ENCODE data around the gene ITGB6.

ITGB6 gene

DNA sequence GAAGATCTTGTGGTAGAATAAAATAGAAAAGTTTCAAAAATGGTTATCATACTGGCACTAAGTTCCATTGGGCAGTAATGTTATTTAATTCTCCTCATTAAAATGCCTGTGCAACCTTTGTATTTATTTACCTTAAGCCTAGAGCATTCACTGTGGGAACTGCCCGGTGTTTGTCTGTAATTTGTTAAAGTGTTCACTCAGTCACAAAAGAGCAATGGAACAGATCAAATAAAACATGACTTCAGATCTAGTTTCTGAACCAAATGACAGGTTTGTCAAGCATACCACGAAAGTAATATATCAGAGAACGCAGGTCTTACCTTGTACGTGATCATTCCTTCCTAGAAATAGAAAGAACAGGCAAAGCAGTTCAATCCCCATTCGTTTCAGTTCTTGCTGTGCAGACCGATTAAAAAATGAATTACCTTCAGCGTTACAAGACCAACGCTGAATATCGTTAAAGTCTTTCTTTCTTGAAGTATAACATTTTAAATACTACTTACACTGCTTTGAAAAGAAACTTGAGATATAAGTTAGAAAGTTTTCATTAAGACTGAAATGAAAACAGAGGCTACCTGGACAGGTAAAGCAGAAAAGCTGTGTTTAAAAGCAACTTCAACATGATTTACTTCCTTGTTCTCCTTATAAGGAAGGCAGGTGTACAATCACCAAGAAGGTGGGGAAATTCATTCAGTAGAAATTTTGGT is at the start of gene ITGB6:
TSS of gene ITGB6 (minus strand) at position 590 of the 707 bp plus-strand sequence. CDS start at position 381, 209 bp downstream.
- no peak for DNase-seq (ENCODE audit: low spot score)

DNA sequence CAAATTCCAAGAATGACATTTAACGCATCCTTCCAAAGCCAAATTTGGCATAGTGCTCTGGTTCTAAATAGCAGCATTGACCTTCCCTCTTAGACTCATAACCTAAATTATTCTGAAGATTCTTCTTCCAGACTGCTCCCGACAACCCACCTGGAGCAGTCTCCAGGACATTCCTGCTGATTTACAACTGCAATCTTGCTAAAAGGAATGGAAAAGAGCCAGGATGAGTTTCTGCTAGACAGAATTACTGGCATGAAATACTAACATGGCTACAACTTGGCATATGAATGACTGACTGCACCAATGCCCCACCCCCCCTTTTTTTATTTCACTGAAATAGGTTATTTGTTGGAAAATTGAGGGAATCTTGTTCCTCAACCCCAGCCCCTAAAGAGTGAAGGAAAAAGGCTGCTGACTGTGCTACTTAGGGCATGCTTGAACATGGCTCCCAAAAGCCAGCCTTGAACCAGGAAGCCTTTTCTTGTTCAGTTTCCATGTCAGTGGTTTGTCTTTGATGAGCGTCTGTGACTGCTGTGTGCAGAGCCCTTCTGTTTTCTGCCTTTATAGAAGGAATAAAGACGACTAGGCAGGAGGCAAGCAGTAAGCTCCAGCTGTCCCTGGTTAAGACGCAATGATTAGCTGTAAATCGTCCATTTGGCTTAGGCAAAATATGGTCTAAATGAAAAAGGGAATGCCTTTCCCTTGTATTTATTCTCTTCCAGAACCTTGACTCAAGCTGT is 47.4 kb upstream of the ITGB6 start:
- DNase-seq (ENCODE audit: low spot score), result no peak

GRCh38 chr2:160246356-160246755 is 46.3 kb upstream of the ITGB6 start:
- DNase-seq (ENCODE audit: low spot score), result no peak

- DNase-seq (ENCODE audit: low spot score), result no peak
Observed at GRCh38 chr2:160245614-160246155, 45.6 kb upstream of the ITGB6 start.

DNA sequence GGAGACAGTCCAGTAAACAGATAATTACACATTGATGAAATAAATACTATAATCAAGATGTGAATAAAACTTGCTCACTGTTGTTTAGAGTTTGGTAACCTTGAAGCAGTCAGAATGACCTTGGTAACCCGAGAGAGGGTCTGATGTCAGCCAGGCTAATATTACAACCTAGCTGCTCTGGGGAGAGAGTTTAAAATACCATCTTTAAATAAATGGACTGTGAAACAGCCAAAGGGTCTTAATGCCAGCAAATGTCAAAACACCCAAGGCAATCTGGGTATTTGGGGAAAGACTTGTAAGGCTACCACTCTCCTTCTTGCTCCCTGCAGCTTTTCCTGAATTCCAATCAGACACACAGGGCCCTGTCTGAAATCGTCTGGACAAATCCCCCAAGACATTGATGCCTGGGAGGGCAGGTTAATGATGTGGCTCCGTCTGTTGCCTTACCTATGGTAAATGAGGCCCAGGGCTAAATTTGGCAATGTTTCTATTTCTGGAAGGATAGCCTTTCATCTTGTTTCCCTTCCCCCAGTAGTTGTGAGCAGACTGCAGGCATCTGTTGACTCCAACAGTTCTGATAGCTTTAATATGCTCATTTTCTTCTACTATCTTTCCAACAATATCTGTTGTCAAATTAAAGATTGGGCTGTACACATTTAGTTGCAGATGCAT is 43.0 kb upstream of the ITGB6 start:
- DNase-seq (ENCODE audit: low spot score), result no peak

DNA sequence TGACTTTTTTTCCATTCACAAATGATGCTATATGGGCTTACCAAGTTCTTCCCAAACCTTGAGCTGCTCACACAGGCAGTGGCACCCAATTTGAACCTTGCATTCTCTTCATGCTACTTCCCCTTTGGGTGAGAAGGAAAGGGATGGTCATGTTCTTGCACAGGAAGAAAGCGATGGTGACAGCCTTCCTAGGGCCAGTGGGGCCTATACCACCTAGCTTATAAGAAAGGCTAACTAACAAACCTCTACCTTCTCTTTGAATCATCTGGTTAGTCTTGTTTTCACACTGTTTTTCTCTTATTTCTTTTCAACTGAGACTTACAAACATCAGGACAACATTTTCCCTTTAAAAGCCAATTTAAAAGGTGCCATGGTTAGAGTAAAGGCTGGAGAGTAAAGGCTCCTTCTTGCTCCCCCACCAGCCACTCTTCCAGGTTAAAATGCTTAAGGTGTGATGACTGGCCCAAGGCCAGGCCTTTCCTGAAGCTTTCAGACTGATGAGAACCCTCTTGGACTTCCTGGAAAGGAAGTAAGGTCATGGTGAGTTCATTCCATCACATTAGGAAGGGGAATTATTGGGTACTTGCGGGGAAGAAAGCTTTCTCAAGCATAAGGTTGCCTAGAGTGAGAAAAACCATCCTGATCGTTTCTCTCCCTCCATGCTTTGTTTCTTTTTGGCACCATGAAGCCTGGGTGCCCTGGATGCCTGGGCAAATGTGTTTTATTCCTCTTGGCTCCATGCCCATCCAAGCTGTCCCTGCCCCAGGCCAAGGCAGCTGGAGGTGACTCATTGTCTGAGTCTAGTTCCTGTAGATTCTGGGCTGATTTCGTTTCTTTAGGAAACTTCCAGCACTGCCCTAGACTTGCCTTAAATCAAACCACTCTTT is 41.4 kb upstream of the ITGB6 start:
- DNase-seq (ENCODE audit: low spot score), result no peak

DNA sequence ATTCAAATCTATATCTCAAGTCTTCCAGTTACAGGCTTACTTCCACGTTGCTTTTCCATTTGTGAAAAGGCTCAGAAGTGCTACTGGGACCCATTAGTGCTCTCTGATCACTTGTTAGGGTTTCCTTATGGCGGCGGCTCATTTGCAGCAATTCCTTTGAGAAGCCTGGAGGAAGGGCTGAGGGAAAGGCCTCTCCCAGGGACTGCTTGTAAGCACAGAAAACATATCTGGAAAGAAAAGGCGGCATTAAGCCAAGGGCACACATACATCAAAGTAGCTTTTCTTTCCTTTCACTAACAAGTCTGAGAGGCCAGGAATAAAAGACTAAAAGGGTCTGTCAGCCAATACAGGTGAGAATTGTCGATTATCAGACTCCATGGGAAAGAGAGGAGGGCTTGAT is 39.4 kb upstream of the ITGB6 start:
- no peak for DNase-seq (ENCODE audit: low spot score)

GRCh38 chr2:160238392-160238791 is 38.3 kb upstream of the ITGB6 start:
- DNase-seq (ENCODE audit: low spot score), result no peak

GRCh38 chr2:160232905-160233475 is 32.9 kb upstream of the ITGB6 start:
- no peak for DNase-seq (ENCODE audit: low spot score)

GRCh38 chr2:160229591-160229990 is 29.5 kb upstream of the ITGB6 start:
- DNase-seq (ENCODE audit: low spot score), result no peak

DNA sequence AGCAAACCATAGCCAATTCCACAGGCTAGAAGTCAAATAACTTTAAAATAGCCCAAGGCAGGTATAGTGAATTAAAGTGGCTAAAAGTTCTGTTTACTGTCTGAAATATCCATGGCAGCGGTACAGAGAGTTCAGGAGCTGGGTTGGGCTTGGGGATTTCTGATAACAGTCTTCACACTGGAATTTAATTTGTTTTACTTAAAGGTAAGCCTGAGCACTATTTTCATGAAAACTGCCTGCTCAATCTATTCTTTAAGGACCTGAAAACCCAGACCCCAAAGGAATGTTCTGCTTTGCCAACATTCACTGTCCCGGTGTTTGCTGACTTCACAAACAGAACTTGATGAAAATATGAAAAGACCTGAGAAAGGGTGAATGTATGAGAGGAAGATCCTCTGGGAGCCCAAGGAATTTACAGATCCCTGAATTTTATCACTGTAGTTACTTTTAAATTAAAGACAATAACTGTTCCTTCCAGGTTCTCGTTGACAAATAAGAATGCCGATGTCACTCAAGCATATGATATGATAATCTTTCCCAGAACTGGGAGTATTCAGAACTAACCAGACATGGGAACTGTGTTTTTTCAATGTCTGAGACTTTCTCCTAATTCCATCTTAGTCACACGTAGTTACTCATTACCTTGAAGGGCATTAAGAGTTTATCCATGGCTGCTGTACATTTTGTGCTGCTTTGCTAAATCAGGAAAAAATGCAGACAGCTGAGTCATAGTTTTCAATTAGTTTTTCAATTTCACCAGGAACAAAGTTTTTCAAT is 28.3 kb upstream of the ITGB6 start:
- no peak for DNase-seq (ENCODE audit: low spot score)

GRCh38 chr2:160227293-160227915 is 27.3 kb upstream of the ITGB6 start:
- no peak for DNase-seq (ENCODE audit: low spot score)

- no peak for DNase-seq (ENCODE audit: low spot score)
Observed at GRCh38 chr2:160226367-160226766, 26.3 kb upstream of the ITGB6 start.

DNA sequence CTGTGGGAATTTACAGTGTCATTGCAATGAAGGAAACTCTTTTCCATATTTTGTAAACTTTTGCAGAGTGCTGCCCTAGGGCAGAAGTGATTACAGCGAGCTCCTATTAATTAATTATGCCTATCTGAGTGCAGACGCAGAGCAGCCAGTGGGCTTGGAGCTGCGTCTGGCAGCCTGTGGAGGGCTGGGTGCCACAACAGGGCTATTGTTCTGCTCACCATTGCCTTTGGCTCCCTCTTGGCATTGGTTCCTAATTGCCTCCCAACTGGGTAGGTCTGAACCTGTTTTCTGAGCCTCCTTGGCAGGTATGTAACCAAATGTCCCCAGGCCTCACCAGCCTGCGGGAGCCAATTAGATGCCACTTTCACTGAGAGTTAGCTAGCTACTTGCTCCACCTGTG is 25.6 kb upstream of the ITGB6 start:
- no peak for DNase-seq (ENCODE audit: low spot score)

DNA sequence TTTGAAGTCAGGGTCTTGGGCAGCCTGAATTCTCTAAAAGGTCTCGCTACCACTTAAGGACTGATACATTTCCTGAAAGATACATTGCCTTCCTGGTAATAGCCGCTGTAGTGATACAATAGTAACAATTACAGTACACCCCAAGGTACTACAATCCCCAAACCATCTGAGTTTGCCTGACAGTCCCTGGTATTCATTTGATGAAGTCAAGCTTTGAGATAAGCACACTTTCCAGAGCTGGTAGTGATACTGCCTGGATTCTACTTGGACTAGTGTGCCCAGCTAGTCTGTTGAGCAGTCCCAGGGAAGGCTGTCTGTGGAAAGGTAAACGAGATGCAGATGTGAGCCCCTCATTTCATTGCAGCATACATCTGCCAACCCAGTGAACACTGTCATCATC is 24.4 kb upstream of the ITGB6 start:
- DNase-seq (ENCODE audit: low spot score), result no peak

DNA sequence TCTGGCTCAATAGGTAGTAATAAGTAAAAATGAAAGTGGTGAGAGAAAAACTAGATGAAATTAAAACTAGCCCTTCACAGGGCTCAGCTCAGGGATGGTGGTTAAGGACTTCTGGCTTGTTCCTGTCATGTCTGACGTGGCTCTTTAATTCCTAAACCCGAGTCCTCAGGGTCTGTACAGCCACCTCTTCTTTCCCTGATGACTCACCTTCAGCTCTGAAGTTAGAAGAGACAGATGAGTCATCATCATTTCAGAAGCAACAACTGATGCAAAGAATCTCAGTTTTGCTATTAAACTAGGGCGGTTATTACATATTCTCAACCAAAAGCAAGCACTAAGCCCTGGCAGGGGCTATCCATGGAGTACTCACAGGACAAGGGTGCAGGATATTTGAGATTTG is 24.0 kb upstream of the ITGB6 start:
- DNase-seq (ENCODE audit: low spot score), result no peak

- no peak for DNase-seq (ENCODE audit: low spot score)
Observed at GRCh38 chr2:160223560-160223959, 23.5 kb upstream of the ITGB6 start.

DNA sequence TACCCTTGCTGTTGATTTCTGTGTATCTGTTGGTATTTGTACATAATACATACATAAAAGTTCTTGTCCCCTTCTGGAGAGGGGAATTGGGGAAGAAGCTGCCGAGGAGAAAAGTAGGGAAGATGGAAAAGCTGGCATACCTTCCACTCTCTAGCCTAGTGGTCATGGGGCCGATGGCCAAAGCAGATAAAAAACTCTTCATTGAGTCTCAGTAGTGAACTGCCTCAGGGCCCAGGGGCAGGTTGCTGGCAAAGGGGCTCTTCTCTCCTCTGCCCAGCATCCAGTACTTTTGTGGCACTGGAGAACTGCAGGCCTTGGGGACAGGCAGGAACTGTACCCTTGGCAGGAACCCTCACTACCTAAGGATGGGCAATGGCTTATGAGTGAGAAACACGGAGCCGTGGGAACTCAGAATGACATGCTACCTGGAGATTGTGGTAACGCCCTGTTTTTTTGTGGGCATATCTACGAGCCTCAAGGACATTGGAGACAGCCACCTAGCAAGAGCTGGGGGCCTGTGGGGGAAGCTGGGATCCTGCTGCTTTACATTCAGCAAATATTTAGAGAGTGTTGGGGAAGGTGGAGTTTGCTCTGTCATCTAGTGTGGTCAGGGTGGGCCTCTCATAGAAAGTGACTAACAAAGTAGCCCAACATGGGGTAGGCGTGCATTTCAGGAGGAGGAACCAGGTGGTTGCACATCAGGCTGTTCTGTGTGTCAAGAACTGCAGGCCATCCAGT is 22.6 kb upstream of the ITGB6 start:
- DNase-seq (ENCODE audit: low spot score), result no peak
